ENCODE data around the gene DYNLT4. TPM values are rescaled to one million over a fixed set of nuclear protein-coding genes. Genes with fewer than 3 reads are reported as not detected.

The DYNLT4 gene
- total and polyA plus RNA-seq, 2 of the 13 experiments (the other 11 are each of a cell fraction or from before 2014, with no cell fraction given): 0.77 TPM; not detected in 1

DNA sequence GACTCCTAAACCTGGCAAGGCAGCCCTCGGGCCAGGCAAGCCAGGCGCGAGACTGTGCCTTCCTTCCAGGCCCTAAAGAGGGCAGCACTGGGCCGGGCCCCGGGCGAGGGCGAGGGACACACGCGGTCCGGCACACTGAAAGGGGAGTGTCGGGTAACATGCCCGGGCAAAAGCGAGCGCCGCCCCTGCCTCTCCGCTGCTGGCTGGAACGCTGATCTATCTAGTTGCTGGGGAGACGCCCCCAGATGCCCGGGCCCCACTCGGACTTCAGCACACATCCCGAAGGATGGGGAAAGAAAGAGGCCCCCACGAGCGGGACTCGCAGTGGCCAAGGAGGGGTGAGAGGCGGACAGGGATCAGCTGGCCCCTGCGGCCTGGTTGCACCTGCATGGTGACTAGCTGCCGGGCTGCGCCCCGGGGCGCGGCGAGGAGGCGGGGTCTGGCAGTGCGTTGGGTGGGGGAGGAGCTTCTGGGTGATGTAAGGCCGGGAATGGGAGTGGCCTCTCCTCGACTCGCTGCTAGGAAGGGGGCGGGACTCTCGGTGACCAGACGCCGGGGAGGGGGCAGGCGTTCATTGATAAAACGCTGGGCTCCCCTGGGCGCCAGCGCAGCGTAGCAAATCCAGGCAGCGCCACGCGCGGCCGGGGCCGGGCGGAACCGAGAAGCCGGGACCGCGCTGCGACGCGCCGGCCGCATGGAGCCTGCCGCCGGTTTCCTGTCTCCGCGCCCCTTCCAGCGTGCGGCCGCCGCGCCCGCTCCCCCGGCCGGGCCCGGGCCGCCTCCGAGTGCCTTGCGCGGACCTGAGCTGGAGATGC, 7.2 kb downstream of the DYNLT4 start, which contains the start of gene PLK3 (continued):
- TF ChIP-seq CBX2 (IDR thresholded peaks at IDR 0.05; ENCODE audit: low read depth, low read length) (no peak), CBX2 (CRISPR knock-in tag; IDR thresholded peaks at IDR 0.05; ENCODE audit: low read depth) (no peak), ZFP36 (IDR thresholded peaks at IDR 0.05; ENCODE audit: borderline replicate concordance, low read depth, low read length, partially characterized antibody) (no peak), MTA1 (CRISPR knock-in tag; IDR thresholded peaks at IDR 0.05; ENCODE audit: borderline replicate concordance) (peak; percentile 57; the same call in 1 of the 2 replicates), ZNF7 (CRISPR knock-in tag; IDR thresholded peaks at IDR 0.05) (no peak), ZSCAN20 (CRISPR knock-in tag; IDR thresholded peaks at IDR 0.05; ENCODE audit: borderline replicate concordance) (peak; percentile 8; the same call in 1 of the 2 replicates), CBFB (CRISPR knock-in tag; IDR thresholded peaks at IDR 0.05) (peak; percentile 65; the same call in 1 of the 2 replicates), IRX3 (CRISPR knock-in tag; IDR thresholded peaks at IDR 0.05; ENCODE audit: borderline replicate concordance, low read depth) (no peak), EEA1 (CRISPR knock-in tag; IDR thresholded peaks at IDR 0.05; ENCODE audit: borderline replicate concordance) (no peak), IRF2 (CRISPR knock-in tag; IDR thresholded peaks at IDR 0.05) (peak; percentile 34; the same call in 1 of the 2 replicates), HDAC2 (CRISPR knock-in tag; IDR thresholded peaks at IDR 0.05) (peak; percentile 68), HCFC1 (IDR thresholded peaks at IDR 0.05; ENCODE audit: low read depth, low read length) (peak; percentile 6; the same call in 1 of the 2 replicates), SAFB2 (CRISPR knock-in tag; IDR thresholded peaks at IDR 0.05; ENCODE audit: borderline replicate concordance, low read depth) (no peak; the same call in 1 of the 2 replicates), ATRX (CRISPR knock-in tag; IDR thresholded peaks at IDR 0.05; ENCODE audit: borderline replicate concordance) (no peak), GPN1 (CRISPR knock-in tag; IDR thresholded peaks at IDR 0.05; ENCODE audit: borderline replicate concordance) (no peak), ZBTB8A (CRISPR knock-in tag; IDR thresholded peaks at IDR 0.05; ENCODE audit: borderline replicate concordance, low read depth) (no peak), ELF4 (CRISPR knock-in tag; IDR thresholded peaks at IDR 0.05; ENCODE audit: borderline replicate concordance) (no peak), ZNF772 (CRISPR knock-in tag; IDR thresholded peaks at IDR 0.05) (no peak; the same call in 1 of the 2 replicates), ZNF83 (CRISPR knock-in tag; IDR thresholded peaks at IDR 0.05; ENCODE audit: borderline replicate concordance) (peak; percentile 80; the same call in 1 of the 2 replicates), ZNF44 (CRISPR knock-in tag; IDR thresholded peaks at IDR 0.05) (no peak), AGO2 (optimal IDR thresholded peaks at IDR 0.05; ENCODE audit: low read depth, low read length) (peak; percentile 91), ATF7 (IDR thresholded peaks at IDR 0.05) (no peak), ATF7 (CRISPR knock-in tag; IDR thresholded peaks at IDR 0.05) (peak; percentile 83; the same call in 1 of the 2 replicates), HOXD1 (CRISPR knock-in tag; IDR thresholded peaks at IDR 0.05) (peak; percentile 36; the same call in 1 of the 2 replicates), ZMYM3 (CRISPR knock-in tag; IDR thresholded peaks at IDR 0.05) (peak; percentile 52; the same call in 1 of the 2 replicates), CHCHD3 (CRISPR knock-in tag; IDR thresholded peaks at IDR 0.05) (no peak), POGZ (CRISPR knock-in tag; IDR thresholded peaks at IDR 0.05) (peak; percentile 51), ZSCAN21 (CRISPR knock-in tag; IDR thresholded peaks at IDR 0.05; ENCODE audit: borderline replicate concordance) (peak; percentile 64; the same call in 1 of the 2 replicates)
- TF ChIP-seq, protein P1, sequence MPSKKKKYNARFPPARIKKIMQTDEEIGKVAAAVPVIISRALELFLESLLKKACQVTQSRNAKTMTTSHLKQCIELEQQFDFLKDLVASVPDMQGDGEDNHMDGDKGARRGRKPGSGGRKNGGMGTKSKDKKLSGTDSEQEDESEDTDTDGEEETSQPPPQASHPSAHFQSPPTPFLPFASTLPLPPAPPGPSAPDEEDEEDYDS (CRISPR knock-in tag; IDR thresholded peaks at IDR 0.05): peak; percentile 97
- TF ChIP-seq, protein P2, sequence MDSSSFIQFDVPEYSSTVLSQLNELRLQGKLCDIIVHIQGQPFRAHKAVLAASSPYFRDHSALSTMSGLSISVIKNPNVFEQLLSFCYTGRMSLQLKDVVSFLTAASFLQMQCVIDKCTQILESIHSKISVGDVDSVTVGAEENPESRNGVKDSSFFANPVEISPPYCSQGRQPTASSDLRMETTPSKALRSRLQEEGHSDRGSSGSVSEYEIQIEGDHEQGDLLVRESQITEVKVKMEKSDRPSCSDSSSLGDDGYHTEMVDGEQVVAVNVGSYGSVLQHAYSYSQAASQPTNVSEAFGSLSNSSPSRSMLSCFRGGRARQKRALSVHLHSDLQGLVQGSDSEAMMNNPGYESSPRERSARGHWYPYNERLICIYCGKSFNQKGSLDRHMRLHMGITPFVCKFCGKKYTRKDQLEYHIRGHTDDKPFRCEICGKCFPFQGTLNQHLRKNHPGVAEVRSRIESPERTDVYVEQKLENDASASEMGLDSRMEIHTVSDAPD (CRISPR knock-in tag; IDR thresholded peaks at IDR 0.05): peak; percentile 82
